H1 (cell line): ENCODE data around the gene ETNK1. TPM values are rescaled to one million over a fixed set of nuclear protein-coding genes. Genes with fewer than 3 reads are reported as not detected.

Source experiments
- CTCF ChIA-PET: fragments of 300-600 bp; sonication (Branson Sonifier 250); formaldehyde crosslinking; loops from one replicate; lab custom pipeline; 2021; ENCODE audit not compliant: partially characterized antibody; lab: Charles Lee
- POLR2A ChIA-PET: fragments of 300-600 bp; sonication (Branson Sonifier 250); formaldehyde crosslinking; loops from one replicate; lab custom pipeline; 2021; ENCODE audit warnings: inconsistent platforms; ENCODE audit not compliant: partially characterized antibody; lab: Charles Lee
- DNase-seq, 2 experiments: peaks; one replicate each; pipeline versions ENCODE4 v3.0.0 to v3.0.0-alpha.2; 2010 to 2022; ENCODE audit warnings: low spot score in 2 of 2, low read depth in 1 of 2, mixed read lengths in 1 of 2
- FAIRE-seq: peaks from 2 replicates; lab custom pipeline; 2011; peaks lifted over from hg19 to GRCh38; lab: Jason Lieb, UNC
- H2AFZ ChIP-seq: 2 replicates; pipeline ENCODE4 v1.8.1; 2012; ENCODE audit warnings: low read length, inconsistent platforms
- H2AK5ac ChIP-seq: 2 replicates; pipeline ENCODE4 v1.6.1; 2013; ENCODE audit warnings: low read depth, low read length
- H2BK120ac ChIP-seq: replicated peaks from 2 replicates; pipeline ENCODE3; 2013; ENCODE audit warnings: low read depth, low read length, inconsistent platforms
- H2BK12ac ChIP-seq: 2 replicates; pipeline ENCODE4 v1.6.1; 2013; ENCODE audit warnings: low read depth, low read length
- H2BK15ac ChIP-seq: 2 replicates; pipeline ENCODE4 v1.6.1; 2013; ENCODE audit warnings: low read length
- H2BK20ac ChIP-seq: 2 replicates; pipeline ENCODE4 v1.6.1; 2013; ENCODE audit warnings: low read length
- H2BK5ac ChIP-seq: 2 replicates; pipeline ENCODE4 v1.6.1; 2013; ENCODE audit warnings: low read depth, low read length
- H3K14ac ChIP-seq: 2 replicates; pipeline ENCODE4 v1.6.1; 2013; ENCODE audit warnings: inconsistent platforms; ENCODE audit not compliant: insufficient read length
- H3K18ac ChIP-seq: 2 replicates; pipeline ENCODE4 v1.6.1; 2013; ENCODE audit warnings: low read length; ENCODE audit errors: extremely low read depth
- H3K23ac ChIP-seq: 2 replicates; pipeline ENCODE4 v1.6.1; 2013; ENCODE audit warnings: inconsistent platforms; ENCODE audit not compliant: insufficient read length
- H3K23me2 ChIP-seq: 2 replicates; pipeline ENCODE4 v1.6.1; 2013; ENCODE audit warnings: low read depth, low read length
- H3K27ac ChIP-seq: 2 replicates; pipeline ENCODE4 v1.6.1; 2011; ENCODE audit warnings: low read depth, low read length, inconsistent platforms
- H3K27me3 ChIP-seq, 4 experiments: replicated peaks in 1 of 4; 1 replicate in 1 of 4; 2 replicates in 3 of 4; pipeline versions ENCODE4 v1.6.1 to v1.8.1; 2011 to 2013; ENCODE audit warnings: low read length in 3 of 4, mild to moderate bottlenecking in 3 of 4, inconsistent platforms in 2 of 4, mixed read lengths in 2 of 4, moderate library complexity in 1 of 4; ENCODE audit not compliant: control insufficient read depth in 3 of 4, insufficient read depth in 3 of 4; ENCODE audit errors: extremely low read depth in 1 of 4
- H3K36me3 ChIP-seq, 4 experiments: 2 replicates each; pipeline versions ENCODE4 v1.6.1 to v1.8.1; 2011 to 2013; ENCODE audit warnings: mild to moderate bottlenecking in 4 of 4, low read length in 3 of 4, moderate library complexity in 2 of 4, control low read depth in 1 of 4, inconsistent platforms in 1 of 4; ENCODE audit not compliant: insufficient read depth in 4 of 4, control insufficient read depth in 2 of 4
- H3K4ac ChIP-seq: replicated peaks from 2 replicates; pipeline ENCODE3; 2013; ENCODE audit warnings: low read length, low read depth, mixed read lengths, inconsistent platforms; ENCODE audit not compliant: insufficient read length
- H3K4me1 ChIP-seq, 4 experiments: replicated peaks in 1 of 4; 1 replicate in 1 of 4; 2 replicates in 3 of 4; pipeline versions ENCODE4 v1.6.1 to v1.8.1; 2011 to 2013; ENCODE audit warnings: low read length in 3 of 4, inconsistent platforms in 2 of 4, mixed read lengths in 1 of 4; ENCODE audit not compliant: insufficient read depth in 4 of 4, control insufficient read depth in 3 of 4
- H3K4me2 ChIP-seq, 2 experiments: 2 replicates each; pipeline versions ENCODE4 v1.6.1 to v1.8.1; 2011 to 2013; ENCODE audit warnings: low read depth in 2 of 2, low read length in 2 of 2, control low read depth in 1 of 2, inconsistent platforms in 1 of 2, mild to moderate bottlenecking in 1 of 2; ENCODE audit not compliant: insufficient read depth in 1 of 2
- H3K4me3 ChIP-seq, 4 experiments: fragments of 200-600, 300-600 bp in 1 of 4; sonication (generic), shearing (Covaris generic), sonication (Bioruptor Twin) in 1 of 4; 2 replicates each; pipeline versions ENCODE4 v1.5.1 to v1.8.1; 2011 to 2016; ENCODE audit warnings: low read length in 4 of 4, low read depth in 3 of 4, control low read depth in 2 of 4, inconsistent platforms in 2 of 4, mild to moderate bottlenecking in 2 of 4, mixed read lengths in 1 of 4, moderate library complexity in 1 of 4; ENCODE audit not compliant: insufficient read depth in 2 of 4; ENCODE audit errors: extremely low read depth in 1 of 4
- H3K56ac ChIP-seq: replicated peaks from 2 replicates; pipeline ENCODE3; 2013; ENCODE audit warnings: low read depth, mild to moderate bottlenecking, mixed read lengths, low read length, inconsistent platforms; ENCODE audit not compliant: insufficient read length
- H3K79me1 ChIP-seq: 2 replicates; pipeline ENCODE4 v1.6.1; 2013; ENCODE audit warnings: low read depth, low read length, control low read depth
- H3K79me2 ChIP-seq, 2 experiments: 2 replicates each; pipeline versions ENCODE4 v1.6.1 to v1.8.1; 2012 to 2013; ENCODE audit warnings: low read length in 2 of 2, mild to moderate bottlenecking in 2 of 2, inconsistent platforms in 1 of 2; ENCODE audit not compliant: insufficient read depth in 2 of 2, control insufficient read depth in 1 of 2
- H3K9ac ChIP-seq, 4 experiments: replicated peaks in 1 of 4; 1 replicate in 1 of 4; 2 replicates in 3 of 4; pipeline versions ENCODE4 v1.6.1 to v1.8.1; 2011 to 2013; ENCODE audit warnings: low read depth in 3 of 4, low read length in 3 of 4, control low read depth in 2 of 4, mild to moderate bottlenecking in 2 of 4, moderate library complexity in 2 of 4, inconsistent platforms in 1 of 4; ENCODE audit errors: extremely low read depth in 1 of 4
- H3K9me3 ChIP-seq, 2 experiments: 2 replicates each; pipeline versions ENCODE4 v1.6.1 to v1.8.1; 2012 to 2013; ENCODE audit warnings: mild to moderate bottlenecking in 2 of 2, moderate library complexity in 2 of 2, control low read depth in 1 of 2, inconsistent platforms in 1 of 2, low read depth in 1 of 2, low read length in 1 of 2, mixed read lengths in 1 of 2; ENCODE audit not compliant: insufficient read depth in 2 of 2
- H4K20me1 ChIP-seq, 2 experiments: replicated peaks in 1 of 2; 2 replicates each; pipeline versions ENCODE3 to v1.8.1; 2011 to 2013; ENCODE audit warnings: inconsistent platforms in 2 of 2, low read length in 2 of 2, mild to moderate bottlenecking in 1 of 2; ENCODE audit not compliant: insufficient read depth in 2 of 2, control insufficient read depth in 1 of 2
- H4K5ac ChIP-seq: 2 replicates; pipeline ENCODE4 v1.6.1; 2013; ENCODE audit warnings: low read length, low read depth, mixed read lengths, inconsistent platforms; ENCODE audit not compliant: insufficient read length
- H4K8ac ChIP-seq: 2 replicates; pipeline ENCODE4 v1.8.0; 2013; ENCODE audit warnings: mild to moderate bottlenecking, moderate library complexity, low read length, inconsistent platforms; ENCODE audit not compliant: insufficient read depth; ENCODE audit errors: extremely low read depth
- H4K91ac ChIP-seq: replicated peaks from 2 replicates; pipeline ENCODE3; 2013; ENCODE audit warnings: low read length, mixed read lengths, inconsistent platforms; ENCODE audit not compliant: insufficient read length
- KDM1A ChIP-seq: fragments of 200-600, 300-600 bp; sonication (generic); IDR thresholded peaks from 2 replicates; pipeline ENCODE4 v1.7.1; 2016; ENCODE audit warnings: mild to moderate bottlenecking, low read length, borderline replicate concordance
- RXRA ChIP-seq: IDR thresholded peaks from 2 replicates; pipeline ENCODE4 v1.6.1; 2011; ENCODE audit warnings: low read depth, mild to moderate bottlenecking, low read length, moderate library complexity; ENCODE audit not compliant: insufficient read depth
- USF2 ChIP-seq: IDR thresholded peaks from 2 replicates; pipeline ENCODE4 v1.6.1; 2011; ENCODE audit warnings: low read length, improper control_type of control experiment
- YY1 ChIP-seq: IDR thresholded peaks from 2 replicates; pipeline ENCODE4 v1.6.1; 2011; ENCODE audit warnings: low read depth, mild to moderate bottlenecking, low read length
- WGBS, 2 experiments: shearing (Covaris generic) in 1 of 2; methylation state at CpG; one replicate each; pipeline versions ENCODE4 v1.1.6 to v1.1.7; 2013 to 2015; ENCODE audit warnings: low lambda C conversion rate in 2 of 2, mixed read lengths in 2 of 2, inconsistent platforms in 1 of 2, low coverage in 1 of 2, missing lambda C conversion rate in 1 of 2; ENCODE audit not compliant: insufficient replicate concordance in 2 of 2, insufficient coverage in 1 of 2, insufficient read length in 1 of 2; ENCODE audit errors: extremely low coverage in 1 of 2, missing lambda C conversion rate in 1 of 2; 5-methylcytosine and 5-hydroxymethylcytosine counted together
- polyA plus RNA-seq, 7 experiments: library from polyadenylated mRNA; depleted of rRNA in 3 of 7; stranded (reverse) in 5 of 7; unstranded in 2 of 7; fragments of >200 nt in 5 of 7; fragments of 200-250 nt in 2 of 7; gene quantifications; 1 replicate in 5 of 7; 2 replicates in 1 of 7; 4 replicates in 1 of 7; pipeline versions ENCODE4 v1.2.1 to v1.2.3, GENCODE V29; 2011 to 2013; ENCODE audit warnings: missing spikeins in 2 of 7, mixed read lengths in 2 of 7
- total RNA-seq: library from RNA; stranded (reverse); fragmentation: NEBNext Ultra II Directional; extraction: Animal tissue kit (Norgen Biotek cat#: 25700); gene quantifications from 2 replicates; pipeline ENCODE4 v1.2.1, GENCODE V29; 2021

ETNK1 gene
- total and polyA plus RNA-seq, 2 of the 8 experiments (the other 6 are each of a cell fraction or from before 2014, with no cell fraction given) = 11.6 to 82.7 TPM

GRCh38 chr12:22715254-22715653 is 90.3 kb downstream of the ETNK1 start:
- H3K23ac ChIP-seq = no peak overlapping the region
- H2BK20ac ChIP-seq = no peak overlapping the region
- H2BK12ac ChIP-seq = no peak overlapping the region
- H3K56ac ChIP-seq = no peak overlapping the region
- no peaks in the 10 kb centered on the region for H3K79me2 ChIP-seq
- H2AK5ac ChIP-seq = no peak overlapping the region
- H4K5ac ChIP-seq = no peak overlapping the region
- H4K91ac ChIP-seq = no peak overlapping the region
- H4K8ac ChIP-seq = no peak overlapping the region
- H3K36me3 ChIP-seq = no peaks in the 10 kb centered on the region; a peak in 1 of 8 replicates
- H3K4me3 ChIP-seq = no peak overlapping the region
- ChIA-PET CTCF (interaction anchor here (1.0 to 1.2 kb wide), 2 partner anchors 71 to 317 kb away, joined by 3 to 5 read pairs; no protein-coding TSS in a partner anchor), POLR2A (no interaction called here)
- no peak overlapping the region for H3K14ac ChIP-seq
- no peak overlapping the region for H2BK5ac ChIP-seq
- no peaks in the 10 kb centered on the region for H3K4me1 ChIP-seq
- FAIRE-seq (no peak), DNase-seq (no peak)
- H3K27me3 ChIP-seq = no peaks in the 10 kb centered on the region
- TF ChIP-seq KDM1A (no peak), RXRA (no peak), USF2 (no peak), YY1 (no peak)
- H4K20me1 ChIP-seq = no peaks in the 10 kb centered on the region
- H3K9me3 ChIP-seq = no peaks in the 10 kb centered on the region
- H3K18ac ChIP-seq = no peak overlapping the region
- no peak overlapping the region for H3K4ac ChIP-seq
- H3K9ac ChIP-seq = no peak overlapping the region
- no peak overlapping the region for H3K4me2 ChIP-seq
- WGBS, 2 experiments = 78% methylated on average over 1 of the region's 1 CpG; no CpG with 5 or more reads in 1 of the 2 experiments
- H3K23me2 ChIP-seq = no peaks in the 10 kb centered on the region
- no peak overlapping the region for H2BK120ac ChIP-seq
- H3K79me1 ChIP-seq = no peaks in the 10 kb centered on the region; the same call in 1 of the 2 replicates
- no peak overlapping the region for H3K27ac ChIP-seq
- H2AFZ ChIP-seq = no peak overlapping the region
- no peak overlapping the region for H2BK15ac ChIP-seq
